HEK293T (cell line): ENCODE data around the gene CCDC14.

ENCODE experiments used
- BHLHE40 ChIP-seq: fragments of 450-650 bp; IDR thresholded peaks from 2 replicates; pipeline ENCODE4 v1.6.1; 2016; ENCODE audit warnings: mild to moderate bottlenecking, moderate library complexity, borderline replicate concordance
- CTBP1 ChIP-seq: fragments of 450-650 bp; IDR thresholded peaks from 2 replicates; pipeline ENCODE4 v1.6.1; 2016; ENCODE audit warnings: borderline replicate concordance
- ELF4 ChIP-seq: fragments of 450-650 bp; IDR thresholded peaks from 2 replicates; pipeline ENCODE4 v1.6.1; 2017; ENCODE audit warnings: antibody characterized with exemption
- FOXA1 ChIP-seq: fragments of 450-650 bp; IDR thresholded peaks from 2 replicates; pipeline ENCODE4 v1.6.1; 2016; ENCODE audit warnings: mild to moderate bottlenecking
- FOXM1 ChIP-seq: fragments of 450-650 bp; IDR thresholded peaks from 2 replicates; pipeline ENCODE4 v1.6.1; 2017; ENCODE audit warnings: mild to moderate bottlenecking, borderline replicate concordance
- HDGF ChIP-seq: fragments of 450-650 bp; IDR thresholded peaks from 2 replicates; pipeline ENCODE4 v1.6.1; 2017; ENCODE audit warnings: antibody characterized with exemption, borderline replicate concordance
- LEF1 ChIP-seq: fragments of 450-650 bp; IDR thresholded peaks from 2 replicates; pipeline ENCODE4 v1.6.1; 2017; ENCODE audit warnings: mild to moderate bottlenecking, borderline replicate concordance
- NFRKB ChIP-seq: fragments of 450-650 bp; IDR thresholded peaks from 2 replicates; pipeline ENCODE4 v1.6.1; 2016; ENCODE audit warnings: mild to moderate bottlenecking, moderate library complexity
- PKNOX1 ChIP-seq: fragments of 450-650 bp; IDR thresholded peaks from 2 replicates; pipeline ENCODE4 v1.6.1; 2016
- SP1 ChIP-seq: fragments of 450-650 bp; IDR thresholded peaks from 2 replicates; pipeline ENCODE4 v1.6.1; 2017
- SUZ12 ChIP-seq: fragments of 450-650 bp; IDR thresholded peaks from 2 replicates; pipeline ENCODE4 v1.6.1; 2016; ENCODE audit warnings: mild to moderate bottlenecking
- TARDBP ChIP-seq: fragments of 450-650 bp; IDR thresholded peaks from 2 replicates; pipeline ENCODE4 v1.6.1; 2016
- ZNF384 ChIP-seq: fragments of 450-650 bp; IDR thresholded peaks from 2 replicates; pipeline ENCODE4 v1.6.1; 2016

GRCh38 chr3:123878807-123879206, 82.2 kb downstream of the CCDC14 start:
- TF ChIP-seq ELF4, result no peak
- no peak for TF ChIP-seq BHLHE40
- TF ChIP-seq SUZ12, result no peak
- no peak for TF ChIP-seq ZNF384
- no peak for TF ChIP-seq SP1
- TF ChIP-seq FOXM1, result no peak
- no peak for TF ChIP-seq NFRKB
- no peak for TF ChIP-seq HDGF
- no peak for TF ChIP-seq FOXA1
- TF ChIP-seq CTBP1, result no peak
- TF ChIP-seq TARDBP, result no peak
- TF ChIP-seq LEF1, result no peak
- no peak for TF ChIP-seq PKNOX1
